ENCODE measurements around the gene EID2B. TPM values are rescaled to one million over a fixed set of nuclear protein-coding genes. Genes with fewer than 3 reads are reported as not detected.

The EID2B gene
- total and polyA plus RNA-seq, 9 of the 15 experiments (the other 6 are each of a cell fraction or from before 2014, with no cell fraction given), result 2.8 to 8.8 (median 4.8) TPM

DNA sequence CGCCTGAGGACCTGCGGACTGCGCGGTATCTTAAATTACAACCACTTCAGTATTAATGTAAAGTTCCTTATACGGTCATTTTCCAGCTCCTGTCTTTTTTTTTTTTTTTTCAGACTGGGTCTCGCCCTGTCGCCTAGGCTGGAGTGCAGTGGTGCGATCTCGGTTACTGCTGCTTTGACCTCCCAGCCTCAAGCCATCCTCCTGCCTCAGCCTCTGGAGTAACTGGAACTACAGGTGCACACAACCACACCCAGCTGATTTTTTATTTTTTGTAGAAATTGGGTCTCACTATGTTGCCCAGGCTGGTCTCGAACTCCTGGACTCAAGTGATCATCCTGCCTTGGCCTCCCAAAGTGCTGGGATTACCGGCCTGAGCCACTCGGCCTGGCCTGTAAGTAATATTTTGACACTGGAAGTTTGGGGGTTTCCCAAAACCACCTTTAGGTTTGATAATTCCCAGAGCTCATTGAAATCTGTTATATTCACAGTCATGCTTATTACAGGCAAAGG, 406 bp upstream of the EID2B start (continued):
- TF ChIP-seq, protein P1, sequence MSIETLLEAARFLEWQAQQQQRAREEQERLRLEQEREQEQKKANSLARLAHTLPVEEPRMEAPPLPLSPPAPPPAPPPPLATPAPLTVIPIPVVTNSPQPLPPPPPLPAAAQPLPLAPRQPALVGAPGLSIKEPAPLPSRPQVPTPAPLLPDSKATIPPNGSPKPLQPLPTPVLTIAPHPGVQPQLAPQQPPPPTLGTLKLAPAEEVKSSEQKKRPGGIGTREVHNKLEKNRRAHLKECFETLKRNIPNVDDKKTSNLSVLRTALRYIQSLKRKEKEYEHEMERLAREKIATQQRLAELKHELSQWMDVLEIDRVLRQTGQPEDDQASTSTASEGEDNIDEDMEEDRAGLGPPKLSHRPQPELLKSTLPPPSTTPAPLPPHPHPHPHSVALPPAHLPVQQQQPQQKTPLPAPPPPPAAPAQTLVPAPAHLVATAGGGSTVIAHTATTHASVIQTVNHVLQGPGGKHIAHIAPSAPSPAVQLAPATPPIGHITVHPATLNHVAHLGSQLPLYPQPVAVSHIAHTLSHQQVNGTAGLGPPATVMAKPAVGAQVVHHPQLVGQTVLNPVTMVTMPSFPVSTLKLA (conservative IDR thresholded peaks at IDR 0.05), result no peak
- no peak for TF ChIP-seq ZNF780A (CRISPR knock-in tag; IDR thresholded peaks at IDR 0.05)
- TF ChIP-seq ZNF764 (CRISPR knock-in tag; IDR thresholded peaks at IDR 0.05; ENCODE audit: low read depth), result no peak
- TF ChIP-seq, protein P2, sequence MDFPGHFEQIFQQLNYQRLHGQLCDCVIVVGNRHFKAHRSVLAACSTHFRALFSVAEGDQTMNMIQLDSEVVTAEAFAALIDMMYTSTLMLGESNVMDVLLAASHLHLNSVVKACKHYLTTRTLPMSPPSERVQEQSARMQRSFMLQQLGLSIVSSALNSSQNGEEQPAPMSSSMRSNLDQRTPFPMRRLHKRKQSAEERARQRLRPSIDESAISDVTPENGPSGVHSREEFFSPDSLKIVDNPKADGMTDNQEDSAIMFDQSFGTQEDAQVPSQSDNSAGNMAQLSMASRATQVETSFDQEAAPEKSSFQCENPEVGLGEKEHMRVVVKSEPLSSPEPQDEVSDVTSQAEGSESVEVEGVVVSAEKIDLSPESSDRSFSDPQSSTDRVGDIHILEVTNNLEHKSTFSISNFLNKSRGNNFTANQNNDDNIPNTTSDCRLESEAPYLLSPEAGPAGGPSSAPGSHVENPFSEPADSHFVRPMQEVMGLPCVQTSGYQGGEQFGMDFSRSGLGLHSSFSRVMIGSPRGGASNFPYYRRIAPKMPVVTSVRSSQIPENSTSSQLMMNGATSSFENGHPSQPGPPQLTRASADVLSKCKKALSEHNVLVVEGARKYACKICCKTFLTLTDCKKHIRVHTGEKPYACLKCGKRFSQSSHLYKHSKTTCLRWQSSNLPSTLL (IDR thresholded peaks at IDR 0.05), result no peak
- TF ChIP-seq FOXK2 (conservative IDR thresholded peaks at IDR 0.05 in 1 of 2, IDR thresholded peaks at IDR 0.05 in 1 of 2; ENCODE audit: low read depth in 2 of 2), result peak in 1 of 2 experiments; percentile 25; a peak in 1 of 4 replicates
- TF ChIP-seq ZNF785 (CRISPR knock-in tag; IDR thresholded peaks at IDR 0.05), result no peak
- TF ChIP-seq, protein P3, sequence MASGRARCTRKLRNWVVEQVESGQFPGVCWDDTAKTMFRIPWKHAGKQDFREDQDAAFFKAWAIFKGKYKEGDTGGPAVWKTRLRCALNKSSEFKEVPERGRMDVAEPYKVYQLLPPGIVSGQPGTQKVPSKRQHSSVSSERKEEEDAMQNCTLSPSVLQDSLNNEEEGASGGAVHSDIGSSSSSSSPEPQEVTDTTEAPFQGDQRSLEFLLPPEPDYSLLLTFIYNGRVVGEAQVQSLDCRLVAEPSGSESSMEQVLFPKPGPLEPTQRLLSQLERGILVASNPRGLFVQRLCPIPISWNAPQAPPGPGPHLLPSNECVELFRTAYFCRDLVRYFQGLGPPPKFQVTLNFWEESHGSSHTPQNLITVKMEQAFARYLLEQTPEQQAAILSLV (tag; IDR thresholded peaks at IDR 0.05), result no peak
- TF ChIP-seq KLF6 (CRISPR knock-in tag; IDR thresholded peaks at IDR 0.05; ENCODE audit: borderline replicate concordance), result no peak
- TF ChIP-seq SRSF1 (IDR thresholded peaks at IDR 0.05; ENCODE audit: low read depth, low read length), result no peak
- 0 out of 2 replicates have a peak, but pooled peaks have one; percentile 15 for TF ChIP-seq ARID2 (IDR thresholded peaks at IDR 0.05)
- TF ChIP-seq ILF3 (IDR thresholded peaks at IDR 0.05; ENCODE audit: borderline replicate concordance), result no peak
- TF ChIP-seq, protein P4, sequence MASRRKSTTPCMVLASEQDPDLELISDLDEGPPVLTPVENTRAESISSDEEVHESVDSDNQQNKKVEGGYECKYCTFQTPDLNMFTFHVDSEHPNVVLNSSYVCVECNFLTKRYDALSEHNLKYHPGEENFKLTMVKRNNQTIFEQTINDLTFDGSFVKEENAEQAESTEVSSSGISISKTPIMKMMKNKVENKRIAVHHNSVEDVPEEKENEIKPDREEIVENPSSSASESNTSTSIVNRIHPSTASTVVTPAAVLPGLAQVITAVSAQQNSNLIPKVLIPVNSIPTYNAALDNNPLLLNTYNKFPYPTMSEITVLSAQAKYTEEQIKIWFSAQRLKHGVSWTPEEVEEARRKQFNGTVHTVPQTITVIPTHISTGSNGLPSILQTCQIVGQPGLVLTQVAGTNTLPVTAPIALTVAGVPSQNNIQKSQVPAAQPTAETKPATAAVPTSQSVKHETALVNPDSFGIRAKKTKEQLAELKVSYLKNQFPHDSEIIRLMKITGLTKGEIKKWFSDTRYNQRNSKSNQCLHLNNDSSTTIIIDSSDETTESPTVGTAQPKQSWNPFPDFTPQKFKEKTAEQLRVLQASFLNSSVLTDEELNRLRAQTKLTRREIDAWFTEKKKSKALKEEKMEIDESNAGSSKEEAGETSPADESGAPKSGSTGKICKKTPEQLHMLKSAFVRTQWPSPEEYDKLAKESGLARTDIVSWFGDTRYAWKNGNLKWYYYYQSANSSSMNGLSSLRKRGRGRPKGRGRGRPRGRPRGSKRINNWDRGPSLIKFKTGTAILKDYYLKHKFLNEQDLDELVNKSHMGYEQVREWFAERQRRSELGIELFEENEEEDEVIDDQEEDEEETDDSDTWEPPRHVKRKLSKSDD (conservative IDR thresholded peaks at IDR 0.05; ENCODE audit: low read length), result no peak
- no peak for TF ChIP-seq TCF7L2 (IDR thresholded peaks at IDR 0.05; ENCODE audit: low read depth, low read length)
- TF ChIP-seq KAT8 (IDR thresholded peaks at IDR 0.05; ENCODE audit: low read depth), result no peak
- no peak for TF ChIP-seq KLF1 (tag; IDR thresholded peaks at IDR 0.05)
- no peak for TF ChIP-seq SRSF3 (IDR thresholded peaks at IDR 0.05; ENCODE audit: insufficient read depth, low read length)
- no peak for TF ChIP-seq HNRNPL (IDR thresholded peaks at IDR 0.05; ENCODE audit: low read depth, low read length)
- no peak for TF ChIP-seq HDAC3 (IDR thresholded peaks at IDR 0.05; ENCODE audit: borderline replicate concordance, partially characterized antibody)
- no peak for TF ChIP-seq TEAD4 (IDR thresholded peaks at IDR 0.05; ENCODE audit: low read length)
- TF ChIP-seq TEAD4 (CRISPR knock-in tag; IDR thresholded peaks at IDR 0.05; ENCODE audit: borderline replicate concordance), result no peak
- no peak for TF ChIP-seq ZNF175 (CRISPR knock-in tag; IDR thresholded peaks at IDR 0.05; ENCODE audit: low read depth)
- TF ChIP-seq ZNF232 (CRISPR knock-in tag; IDR thresholded peaks at IDR 0.05), result no peak
- TF ChIP-seq ZNF347 (CRISPR knock-in tag; IDR thresholded peaks at IDR 0.05; ENCODE audit: low read depth), result no peak
